Stomach (tissue), 4 donors: Measurements from ENCODE around the gene FBXO7.

ENCODE experiments used
- CTCF ChIP-seq, 7 experiments: fragments of 450-650 bp in 4 of 7; fragments of 200-600 bp in 3 of 7; sonication (generic) in 3 of 7; IDR thresholded peaks; one replicate each; pipeline ENCODE4 v1.5.1; 2016 to 2019; ENCODE audit warnings: antibody characterized with exemption in 7 of 7, control low read depth in 2 of 7, mild to moderate bottlenecking in 1 of 7
- EP300 ChIP-seq: sonication (generic); formaldehyde crosslinking; IDR thresholded peaks from one replicate; pipeline ENCODE4 v1.6.1; 2017; ENCODE audit warnings: antibody characterized with exemption
- POLR2A ChIP-seq, 4 donors: fragments of 450-650 bp; IDR thresholded peaks; one replicate each; pipeline ENCODE4 v1.6.1; 2016; ENCODE audit warnings: antibody characterized with exemption in 4 of 4, control low read depth in 2 of 4, mild to moderate bottlenecking in 1 of 4, moderate library complexity in 1 of 4
- POLR2AphosphoS5 ChIP-seq, 3 donors: sonication (generic); formaldehyde crosslinking; IDR thresholded peaks; one replicate each; pipeline ENCODE4 v1.6.1; 2016; ENCODE audit warnings: antibody characterized with exemption in 3 of 3

- TF ChIP-seq POLR2A (IDR thresholded peaks at IDR 0.05): no peak
- TF ChIP-seq POLR2AphosphoS5 (IDR thresholded peaks at IDR 0.05): no peak
- TF ChIP-seq CTCF (IDR thresholded peaks at IDR 0.05): no peak
- no peak for TF ChIP-seq EP300
Measured at GRCh38 chr22:32476281-32477195, 1.9 kb downstream of the FBXO7 start.
